KOPT-K1 (cell line): ENCODE data around the gene PHC3.

ENCODE experiments used
- H3K27ac ChIP-seq: fragments of 200-600 bp; sonication (generic); 2 replicates; pipeline ENCODE4 v1.5.1; 2016; ENCODE audit warnings: antibody characterized with exemption, mild to moderate bottlenecking, low read depth, low read length; ENCODE audit not compliant: poor library complexity, severe bottlenecking
- H3K36me3 ChIP-seq: fragments of 200-600 bp; sonication (generic); 2 replicates; pipeline ENCODE4 v1.5.1; 2017; ENCODE audit warnings: antibody characterized with exemption, mild to moderate bottlenecking, low read length, moderate library complexity; ENCODE audit not compliant: insufficient read depth
- H3K9me3 ChIP-seq: fragments of 200-600 bp; sonication (generic); 2 replicates; pipeline ENCODE4 v1.5.1; 2017; ENCODE audit warnings: antibody characterized with exemption, low read length, mild to moderate bottlenecking; ENCODE audit not compliant: insufficient read depth, poor library complexity, severe bottlenecking

PHC3 gene

DNA sequence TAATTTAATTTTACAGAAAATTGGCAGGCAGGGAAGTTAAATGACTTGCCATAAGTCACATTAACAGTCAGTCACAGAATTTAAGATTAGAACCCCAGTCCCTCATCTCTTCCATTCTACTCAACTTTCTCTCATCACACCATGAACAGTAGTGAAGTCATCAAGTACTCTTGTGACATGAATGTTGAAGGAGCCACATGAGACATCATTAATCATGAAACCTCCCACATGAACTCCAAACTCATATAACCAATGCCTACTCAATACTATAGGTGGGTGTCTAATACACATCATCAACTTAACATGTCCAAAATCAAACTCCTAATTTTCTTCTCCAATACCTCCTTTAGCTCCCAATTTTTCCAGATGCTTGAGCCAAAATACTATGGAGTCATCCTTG lies 19.5 kb downstream of the PHC3 start:
- no peaks in the 10 kb centered on the region for H3K9me3 ChIP-seq
- peaks cover 92% of the 10 kb centered on the region for H3K36me3 ChIP-seq
- H3K27ac ChIP-seq: no peak overlapping the region

DNA sequence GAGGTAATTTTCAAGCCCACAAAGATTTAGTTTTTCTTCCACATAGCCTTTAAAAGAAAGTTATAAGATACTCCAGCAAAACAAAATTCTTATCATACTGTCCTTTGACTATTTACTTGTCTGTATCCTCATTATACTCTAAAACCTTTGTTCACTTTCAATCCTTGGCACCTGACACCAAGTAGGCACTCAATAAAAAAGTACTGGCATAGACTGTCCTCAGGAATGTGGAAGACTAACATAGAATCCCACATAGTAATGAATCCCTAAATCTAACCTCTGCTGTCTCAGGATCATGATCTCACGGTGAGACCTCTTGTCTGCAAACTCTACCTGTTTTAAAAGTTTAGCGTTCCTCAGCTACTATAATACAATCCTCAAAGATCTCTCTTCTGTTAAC lies 21.6 kb downstream of the PHC3 start:
- H3K9me3 ChIP-seq: no peaks in the 10 kb centered on the region
- H3K27ac ChIP-seq: no peak overlapping the region
- H3K36me3 ChIP-seq: peaks cover 90% of the 10 kb centered on the region

DNA sequence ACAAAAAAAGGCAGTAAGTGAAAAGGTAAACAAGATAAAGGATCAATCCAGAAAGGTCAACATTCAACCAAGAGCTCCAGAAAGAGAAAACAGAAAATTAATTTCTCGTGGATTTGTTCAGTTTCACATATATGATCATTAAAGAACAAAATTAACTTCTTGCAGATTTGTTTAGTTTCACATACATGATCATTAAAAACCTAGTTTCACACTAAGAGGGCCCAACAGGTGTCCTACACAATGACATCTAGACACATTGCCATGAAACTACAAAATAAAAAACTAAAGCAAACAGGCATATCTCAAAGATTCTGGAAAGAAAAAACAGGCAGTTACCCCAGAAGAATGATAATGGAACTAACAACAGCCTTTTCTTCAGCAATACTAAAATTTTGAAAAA lies 22.1 kb downstream of the PHC3 start:
- Histone ChIP-seq H3K9me3 (no peaks in the 10 kb centered on the region), H3K36me3 (peaks cover 87% of the 10 kb centered on the region), H3K27ac (no peak overlapping the region)

DNA sequence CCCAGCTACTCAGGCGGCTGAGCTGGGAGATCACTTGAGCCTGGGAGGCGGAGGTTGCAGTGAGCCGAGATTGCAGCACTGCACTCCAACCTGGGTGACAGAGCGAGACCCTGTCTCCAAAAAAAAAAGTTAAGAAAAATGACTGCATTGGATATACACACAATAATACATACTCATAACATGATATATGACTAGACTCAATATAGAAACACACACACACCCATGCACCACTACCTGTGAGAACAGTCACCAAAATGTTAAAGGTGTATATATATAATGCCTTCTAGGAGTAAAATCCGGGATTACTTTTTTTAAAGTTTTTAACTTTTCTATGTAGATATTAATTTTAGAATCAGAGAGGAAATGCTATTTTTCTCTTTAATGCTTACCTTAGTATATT lies 25.9 kb downstream of the PHC3 start:
- peaks cover 72% of the 10 kb centered on the region for H3K36me3 ChIP-seq
- no peaks in the 10 kb centered on the region for H3K9me3 ChIP-seq
- no peak overlapping the region for H3K27ac ChIP-seq

DNA sequence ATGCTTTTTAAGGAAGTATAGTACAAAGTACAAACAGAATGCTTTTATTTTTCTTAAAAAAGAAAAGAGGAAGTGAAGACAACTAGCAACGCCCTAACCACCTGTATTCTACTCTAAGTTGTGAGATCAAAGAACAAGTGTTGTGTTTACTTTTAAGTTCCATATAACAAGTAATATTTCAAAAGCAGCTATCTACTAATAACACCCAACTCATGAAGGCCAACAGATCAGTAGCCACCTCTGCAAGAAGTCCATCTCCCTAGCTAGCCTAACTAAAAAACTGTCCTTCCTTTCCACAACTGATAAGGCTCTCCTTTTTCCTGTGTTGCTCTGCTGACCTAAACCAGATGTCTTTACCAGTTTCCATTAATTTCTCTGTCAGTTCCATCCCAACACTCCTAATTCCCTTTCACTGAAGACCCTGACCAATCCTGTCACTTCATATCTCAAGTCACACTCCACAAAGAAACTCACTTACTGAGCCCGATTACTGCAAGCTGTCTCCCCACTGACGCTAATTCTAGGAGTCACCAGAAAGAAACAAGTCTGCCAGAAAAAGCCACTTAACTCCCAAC lies 26.9 kb downstream of the PHC3 start:
- Histone ChIP-seq H3K36me3 (peaks cover 72% of the 10 kb centered on the region), H3K9me3 (no peaks in the 10 kb centered on the region), H3K27ac (peak overlapping the region; percentile 47)

- Histone ChIP-seq H3K9me3 (no peaks in the 10 kb centered on the region), H3K36me3 (peaks cover 72% of the 10 kb centered on the region), H3K27ac (peak overlapping the region; percentile 47)
These were observed 27.4 kb downstream of the PHC3 start for GRCh38 chr3:170154084-170154483.

DNA sequence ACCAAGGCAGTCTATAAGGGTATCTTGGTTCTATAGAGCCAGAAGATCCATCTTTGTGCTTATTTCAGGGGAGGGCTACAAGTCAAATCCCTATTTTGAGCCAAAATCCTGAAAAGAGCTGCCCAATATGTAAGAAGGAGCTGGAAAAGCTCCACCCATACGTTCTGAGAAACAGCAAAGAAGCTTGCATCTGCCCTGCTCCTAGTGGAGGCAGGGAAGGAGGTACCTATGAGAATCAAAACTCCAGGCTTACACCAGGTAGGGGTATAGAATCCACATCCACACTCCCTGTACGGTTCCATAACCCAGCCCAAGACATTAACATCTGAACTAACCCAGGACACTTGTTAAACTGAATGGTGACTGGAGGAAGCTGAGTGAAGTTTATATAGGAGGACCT lies 30.0 kb downstream of the PHC3 start:
- no peaks in the 10 kb centered on the region for H3K9me3 ChIP-seq
- H3K36me3 ChIP-seq: peaks cover 67% of the 10 kb centered on the region
- no peak overlapping the region for H3K27ac ChIP-seq

DNA sequence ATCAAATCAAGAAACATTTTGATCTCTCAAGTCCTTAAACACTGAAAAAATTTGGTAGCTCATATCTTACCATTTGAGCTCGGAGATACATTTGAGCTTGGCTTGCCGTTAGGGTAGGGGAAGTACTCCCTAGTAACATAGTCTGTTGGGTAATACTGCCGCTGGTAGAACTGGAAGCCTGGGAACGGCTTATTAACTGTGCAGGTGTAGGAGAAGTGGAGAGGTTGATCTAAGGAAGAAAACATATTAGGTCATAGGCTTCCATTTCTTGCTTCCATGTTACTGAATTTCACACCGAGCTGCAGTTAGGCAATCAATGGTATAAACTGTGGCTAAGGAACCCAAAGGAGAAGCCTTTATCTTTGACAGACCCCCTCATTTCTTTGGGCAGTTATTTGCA lies 32.5 kb downstream of the PHC3 start:
- H3K36me3 ChIP-seq: peaks cover 72% of the 10 kb centered on the region
- H3K27ac ChIP-seq: no peak overlapping the region
- no peaks in the 10 kb centered on the region for H3K9me3 ChIP-seq

- Histone ChIP-seq H3K27ac (no peak overlapping the region), H3K9me3 (no peaks in the 10 kb centered on the region), H3K36me3 (peaks cover 78% of the 10 kb centered on the region)
These were observed 36.3 kb downstream of the PHC3 start for GRCh38 chr3:170145278-170145677.

DNA sequence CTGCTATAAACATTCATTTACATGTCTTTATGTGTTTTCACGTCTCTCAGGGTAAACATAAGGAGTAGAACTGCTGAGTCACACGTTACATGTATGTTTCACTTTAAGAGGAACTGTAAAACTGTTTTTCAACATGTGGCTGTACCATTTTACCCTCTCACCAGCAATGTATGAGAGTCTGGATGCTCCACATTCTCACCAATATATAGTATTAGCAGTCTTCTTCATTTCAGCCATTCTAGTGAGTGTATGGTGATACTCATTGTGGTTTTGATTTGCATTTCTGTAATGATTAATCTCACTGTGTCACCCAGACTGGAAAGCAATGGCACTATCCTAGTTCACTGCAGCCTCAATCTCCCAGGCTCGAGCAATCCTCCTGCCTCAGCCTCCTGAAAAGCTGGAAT lies 37.1 kb downstream of the PHC3 start:
- Histone ChIP-seq H3K27ac (no peak overlapping the region), H3K36me3 (peaks cover 69% of the 10 kb centered on the region)

GRCh38 chr3:170142373-170142772 lies 39.2 kb downstream of the PHC3 start:
- Histone ChIP-seq H3K36me3 (peaks cover 51% of the 10 kb centered on the region), H3K27ac (no peak overlapping the region), H3K9me3 (no peaks in the 10 kb centered on the region)

More for the DNA sequence above, 37.1 kb downstream of the PHC3 start:
- H3K9me3 ChIP-seq: no peaks in the 10 kb centered on the region

DNA sequence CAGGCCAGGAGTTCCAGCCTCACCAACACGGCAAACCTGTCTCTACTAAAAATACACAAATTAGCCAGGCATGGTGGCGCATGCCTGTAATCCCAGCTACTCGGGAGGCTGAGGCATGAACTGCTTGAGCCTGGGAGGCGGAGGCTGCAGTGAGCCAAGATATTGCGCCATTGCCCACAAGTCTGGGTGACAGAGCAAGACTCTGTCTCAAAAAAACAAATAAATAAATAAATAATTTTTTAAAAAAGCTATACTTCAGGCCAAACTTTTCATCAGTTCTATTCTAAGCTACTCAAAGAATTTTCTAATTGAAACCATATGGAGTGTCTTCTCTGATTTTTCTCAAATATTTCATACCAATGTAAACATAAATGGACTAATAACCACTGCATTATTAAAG lies 43.5 kb downstream of the PHC3 start:
- Histone ChIP-seq H3K36me3 (peaks cover 55% of the 10 kb centered on the region), H3K27ac (no peak overlapping the region), H3K9me3 (peaks cover 21% of the 10 kb centered on the region)

DNA sequence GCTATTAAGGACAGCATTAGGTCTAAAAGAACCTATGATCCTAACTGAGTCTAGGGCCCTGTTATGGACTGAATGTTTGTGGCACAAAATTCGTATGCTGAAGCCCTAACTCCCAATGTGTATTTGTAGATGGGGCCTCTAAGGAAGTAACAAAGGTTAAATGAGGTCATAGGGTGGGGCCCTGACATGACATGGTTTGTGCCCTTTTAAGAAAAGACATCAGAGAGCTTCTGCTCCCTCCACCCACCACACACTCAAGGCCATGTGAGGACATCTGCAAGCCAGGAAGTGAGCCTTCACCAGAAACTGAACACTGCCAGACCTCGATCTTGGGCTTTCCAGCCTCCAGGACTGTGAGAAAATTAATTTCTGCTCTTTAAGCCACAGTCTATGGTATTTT lies 49.2 kb downstream of the PHC3 start:
- no peak overlapping the region for H3K27ac ChIP-seq
- H3K36me3 ChIP-seq: peaks cover 68% of the 10 kb centered on the region
- H3K9me3 ChIP-seq: peaks cover 31% of the 10 kb centered on the region

GRCh38 chr3:170130532-170130931 lies 51.0 kb downstream of the PHC3 start:
- Histone ChIP-seq H3K27ac (no peak overlapping the region), H3K9me3 (peaks cover 31% of the 10 kb centered on the region), H3K36me3 (peaks cover 67% of the 10 kb centered on the region)

GRCh38 chr3:170128977-170129431 lies 52.5 kb downstream of the PHC3 start:
- H3K27ac ChIP-seq: peak overlapping the region; percentile 55
- peaks cover 20% of the 10 kb centered on the region for H3K9me3 ChIP-seq
- H3K36me3 ChIP-seq: peaks cover 63% of the 10 kb centered on the region

DNA sequence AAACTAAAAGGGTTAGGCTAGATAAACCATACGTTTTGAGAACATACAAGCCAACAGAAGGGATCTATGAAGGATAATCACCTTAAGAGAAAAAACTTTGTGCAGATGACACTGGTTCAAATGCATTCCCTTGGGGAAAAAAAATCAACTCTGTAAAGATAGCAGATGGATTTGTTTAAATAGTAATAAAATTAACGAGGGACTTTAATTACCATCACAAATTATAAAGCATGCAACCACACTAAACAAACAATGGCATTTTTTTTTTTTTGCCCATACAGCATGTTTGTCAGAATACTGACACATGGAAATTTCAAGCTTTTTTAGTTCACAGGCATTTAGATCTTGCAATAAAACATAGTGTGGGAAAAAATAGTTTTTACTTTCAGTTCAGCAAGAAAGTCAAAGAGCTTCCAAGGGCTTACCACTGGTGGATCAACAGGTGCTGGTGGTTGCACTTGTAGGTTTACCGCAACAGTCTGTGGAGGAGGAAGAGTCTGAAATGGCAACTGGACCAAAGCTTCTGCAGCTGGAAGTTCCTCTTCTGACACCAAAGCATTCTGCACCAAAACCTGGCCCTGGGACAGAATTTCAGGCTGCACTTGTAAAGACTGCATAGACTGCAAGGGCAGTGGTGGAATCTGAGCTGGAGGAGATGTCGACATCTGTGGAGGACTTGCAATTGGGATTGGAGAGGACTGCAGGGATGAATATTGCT lies 53.1 kb downstream of the PHC3 start:
- peak overlapping the region; percentile 55 for H3K27ac ChIP-seq
- H3K36me3 ChIP-seq: peaks cover 63% of the 10 kb centered on the region
- H3K9me3 ChIP-seq: peaks cover 14% of the 10 kb centered on the region
